ENCODE measurements around the gene SLC28A2. TPM values are rescaled to one million over a fixed set of nuclear protein-coding genes. Genes with fewer than 3 reads are reported as not detected.
"Not testable (repeated sequence)": the region's sequence is repeated elsewhere in the genome, so short reads cannot be mapped to it uniquely, and the experiment has no call there.

Gene SLC28A2
- polyA plus RNA-seq, 1 experiment: not detected

GRCh38 chr15:45230245-45230965 is 21.6 kb upstream of the SLC28A2 start:
- no peak for TF ChIP-seq CTCF (IDR thresholded peaks at IDR 0.05; ENCODE audit: insufficient read depth, low read depth, low read length)
- no peak for DNase-seq (ENCODE audit: low read depth)
- H3K4me3 ChIP-seq (ENCODE audit: low read depth, low read length): no peak overlapping the region
- CTCF ChIA-PET: interaction anchor here (1.5 to 1.7 kb wide), 2 partner anchors 24 to 26 kb away, joined by 4 to 5 read pairs; no protein-coding TSS in a partner anchor
- H3K27me3 ChIP-seq (ENCODE audit: control insufficient read depth, insufficient read depth, low read length): no peaks in the 10 kb centered on the region
- no peaks in the 10 kb centered on the region for H3K36me3 ChIP-seq (ENCODE audit: control insufficient read depth, insufficient read depth, low read length)
- POLR2A ChIA-PET: no interaction called here

GRCh38 chr15:45231132-45231531 is 20.9 kb upstream of the SLC28A2 start:
- ChIA-PET POLR2A (no interaction called here), CTCF (interaction anchor here (1.3 to 1.5 kb wide), 2 partner anchors 25 to 27 kb away, joined by 3 to 5 read pairs; no protein-coding TSS in a partner anchor)
- DNase-seq (ENCODE audit: low read depth): no peak
- Histone ChIP-seq H3K36me3 (ENCODE audit: control insufficient read depth, insufficient read depth, low read length) (no peaks in the 10 kb centered on the region), H3K27me3 (ENCODE audit: control insufficient read depth, insufficient read depth, low read length) (no peaks in the 10 kb centered on the region), H3K4me3 (ENCODE audit: low read depth, low read length) (no peak overlapping the region)
- TF ChIP-seq CTCF (IDR thresholded peaks at IDR 0.05; ENCODE audit: insufficient read depth, low read depth, low read length): no peak

- H3K27me3 ChIP-seq (ENCODE audit: control insufficient read depth, insufficient read depth, low read length): no peaks in the 10 kb centered on the region
- no peak for TF ChIP-seq CTCF (IDR thresholded peaks at IDR 0.05; ENCODE audit: insufficient read depth, low read depth, low read length)
- no peaks in the 10 kb centered on the region for H3K36me3 ChIP-seq (ENCODE audit: control insufficient read depth, insufficient read depth, low read length)
- POLR2A ChIA-PET: interaction anchor here (0.6 kb wide), 1 partner anchor 22 kb away, joined by 3 read pairs; no protein-coding TSS in a partner anchor
- H3K4me3 ChIP-seq (ENCODE audit: low read depth, low read length): no peak overlapping the region
- no peak for DNase-seq (ENCODE audit: low read depth)
- CTCF ChIA-PET: interaction anchor here (0.7 to 1.3 kb wide), 2 partner anchors 24 to 27 kb away, joined by 3 read pairs; no protein-coding TSS in a partner anchor
Measured at GRCh38 chr15:45231864-45232562, 20.0 kb upstream of the SLC28A2 start.

- Histone ChIP-seq H3K36me3 (ENCODE audit: control insufficient read depth, insufficient read depth, low read length) (no peaks in the 10 kb centered on the region), H3K27me3 (ENCODE audit: control insufficient read depth, insufficient read depth, low read length) (no peaks in the 10 kb centered on the region), H3K4me3 (ENCODE audit: low read depth, low read length) (no peak overlapping the region)
- no peak for TF ChIP-seq CTCF (IDR thresholded peaks at IDR 0.05; ENCODE audit: insufficient read depth, low read depth, low read length)
- POLR2A ChIA-PET: no interaction called here
- no peak for DNase-seq (ENCODE audit: low read depth)
- CTCF ChIA-PET: no interaction called here
Measured at GRCh38 chr15:45234562-45235235, 17.3 kb upstream of the SLC28A2 start.

GRCh38 chr15:45236806-45237205 is 15.2 kb upstream of the SLC28A2 start:
- DNase-seq (ENCODE audit: low read depth); H3K36me3 ChIP-seq (ENCODE audit: control insufficient read depth, insufficient read depth, low read length); H3K27me3 ChIP-seq (ENCODE audit: control insufficient read depth, insufficient read depth, low read length); POLR2A ChIA-PET; H3K4me3 ChIP-seq (ENCODE audit: low read depth, low read length): not testable (repeated sequence)
- CTCF ChIA-PET: interaction anchor here (0.9 kb wide), 1 partner anchor 40 kb away, joined by 3 read pairs; no protein-coding TSS in a partner anchor

All from BJ (cell line).